Bone marrow (tissue), 2 donors: ENCODE data around the gene SMCP.

Experiments
- DNase-seq, 2 donors: peaks; one replicate each; lab custom pipeline; 2025; lab: John Stamatoyannopoulos, UW

Gene SMCP

GRCh38 chr1:152886758-152887409 is 8.8 kb downstream of the SMCP start:
- DNase-seq = no peak

GRCh38 chr1:152888126-152888525 is 10.0 kb downstream of the SMCP start:
- no peak for DNase-seq

- no peak for DNase-seq
Measured at GRCh38 chr1:152899027-152899426, 20.9 kb downstream of the SMCP start.

- no peak for DNase-seq
Measured at GRCh38 chr1:152899883-152900282, 21.8 kb downstream of the SMCP start.

- no peak for DNase-seq
Measured at GRCh38 chr1:152901631-152902030, 23.5 kb downstream of the SMCP start.

- no peak for DNase-seq
Measured at GRCh38 chr1:152902636-152903035, 24.5 kb downstream of the SMCP start.

- DNase-seq = no peak
Measured at GRCh38 chr1:152904688-152905440, 26.7 kb downstream of the SMCP start.

- no peak for DNase-seq
Measured at GRCh38 chr1:152906023-152906565, 28.0 kb downstream of the SMCP start.

GRCh38 chr1:152907686-152908601 is 29.8 kb downstream of the SMCP start, which contains the start of gene IVL:
IVL (plus strand) TSS chr1:152908546; CDS start chr1:152909798, 1,252 bp downstream.
- no peak for DNase-seq

GRCh38 chr1:152909206-152909605 is 31.1 kb downstream of the SMCP start:
- no peak for DNase-seq

GRCh38 chr1:152912471-152912870 is 34.3 kb downstream of the SMCP start:
- no peak for DNase-seq

GRCh38 chr1:152912900-152913299 is 34.8 kb downstream of the SMCP start:
- no peak for DNase-seq

GRCh38 chr1:152917794-152918193 is 39.7 kb downstream of the SMCP start:
- DNase-seq = no peak

- DNase-seq = no peak
Measured at GRCh38 chr1:152919071-152919470, 40.9 kb downstream of the SMCP start.

- DNase-seq = no peak
Measured at GRCh38 chr1:152924191-152924590, 46.1 kb downstream of the SMCP start.

- no peak for DNase-seq
Measured at GRCh38 chr1:152926091-152926490, 48.0 kb downstream of the SMCP start.

GRCh38 chr1:152928671-152929070 is 50.5 kb downstream of the SMCP start:
- DNase-seq = no peak

- no peak for DNase-seq
Measured at GRCh38 chr1:152932170-152932811, 54.2 kb downstream of the SMCP start.

- no peak for DNase-seq
Measured at GRCh38 chr1:152933196-152933595, 55.1 kb downstream of the SMCP start.
